GM21723 (cell line): ENCODE results near the gene STARD10.

ENCODE experiments used
- ATAC-seq: cut with Tn5 transposase; IDR thresholded peaks from one replicate; pipeline ENCODE4 v1.9.1; 2021; ENCODE audit warnings: mild to moderate bottlenecking, moderate library complexity; ENCODE audit not compliant: unreplicated experiment

STARD10 gene

GRCh38 chr11:72781313-72782080, 12.3 kb downstream of the STARD10 start:
- ATAC-seq = peak; percentile 57

- ATAC-seq = no peak
Measured at GRCh38 chr11:72781063-72781312, 12.9 kb downstream of the STARD10 start.

GRCh38 chr11:72780296-72781062, 13.4 kb downstream of the STARD10 start:
- ATAC-seq = no peak

DNA sequence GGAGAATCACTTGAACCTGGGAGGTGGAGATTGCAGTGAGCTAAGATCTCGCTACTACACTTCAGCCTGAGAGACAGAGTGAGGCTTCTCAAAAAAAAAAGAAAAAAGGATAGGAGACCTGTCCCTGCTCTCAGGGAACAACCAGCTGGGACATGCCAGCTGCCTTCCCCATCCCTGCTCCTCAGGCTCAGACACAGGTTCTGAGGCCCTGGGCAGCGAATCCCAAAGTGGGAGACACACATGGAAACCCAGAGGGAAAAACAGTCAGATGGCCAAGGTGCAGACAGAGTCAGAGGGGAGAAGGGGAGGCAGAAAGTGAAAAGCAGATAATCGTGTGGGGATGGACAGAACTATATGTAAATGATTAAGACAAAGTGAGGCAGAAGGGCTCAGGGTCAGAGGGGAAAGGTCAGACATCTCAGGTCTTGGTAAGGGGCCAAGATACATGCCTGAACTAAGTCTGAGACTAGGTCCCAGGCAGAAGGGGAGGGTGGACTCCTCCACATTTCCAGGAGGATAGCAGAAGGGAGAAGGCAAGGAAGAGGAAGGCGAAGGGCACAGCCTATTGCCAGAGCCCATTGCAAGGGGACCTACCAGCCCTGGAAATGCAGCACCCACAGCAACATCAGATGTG, 14.2 kb downstream of the STARD10 start:
- no peak for ATAC-seq

DNA sequence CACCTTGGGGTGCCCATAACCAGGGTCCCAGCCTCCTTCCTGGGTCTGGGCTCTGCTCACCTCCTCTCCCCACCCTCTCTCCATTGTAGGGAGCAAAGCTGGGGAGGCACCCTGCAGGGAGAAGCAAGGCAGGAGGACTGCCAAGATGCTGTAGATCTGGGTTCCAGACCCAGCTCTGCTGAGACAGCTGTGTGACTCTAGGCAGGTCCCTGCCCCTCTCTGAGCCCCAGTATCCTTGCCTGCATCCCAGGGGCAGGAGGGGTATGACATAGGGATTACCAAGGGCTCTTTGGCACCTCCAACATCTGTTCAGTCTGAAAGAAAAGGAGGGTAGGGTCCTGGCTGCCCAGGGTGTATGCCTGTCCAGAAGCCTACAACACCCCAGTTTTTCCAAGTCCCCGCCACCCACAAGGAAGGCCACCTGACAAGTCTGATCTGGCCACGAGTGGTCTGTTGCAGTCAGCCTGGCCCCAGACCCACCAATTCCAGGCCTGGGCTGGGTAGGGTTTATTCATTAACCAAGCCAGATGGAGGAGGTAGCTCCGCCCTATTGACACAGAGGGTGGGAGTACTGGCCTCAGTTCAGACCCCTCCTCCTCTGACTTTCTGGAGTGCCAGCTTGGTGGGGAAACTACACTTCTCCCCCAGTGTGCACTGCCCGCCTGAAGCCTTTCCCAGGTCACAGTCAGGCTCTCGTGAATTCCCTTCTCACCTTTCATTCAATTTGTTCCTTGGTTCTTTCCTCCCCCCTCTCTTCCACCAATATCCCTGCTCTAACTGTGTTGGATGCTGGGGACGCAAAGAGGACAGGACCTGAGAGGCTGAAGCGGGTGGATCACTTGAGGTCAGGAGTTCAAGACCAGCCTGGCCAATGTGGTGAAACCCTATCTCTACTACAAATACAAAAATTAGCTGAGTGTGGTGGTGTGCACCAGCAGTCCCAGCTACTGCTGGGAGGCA, 15.0 kb downstream of the STARD10 start:
- no peak for ATAC-seq

- no peak for ATAC-seq
Measured at GRCh38 chr11:72777755-72778278, 16.0 kb downstream of the STARD10 start.

- no peak for ATAC-seq
Measured at GRCh38 chr11:72776844-72777754, 16.7 kb downstream of the STARD10 start.

GRCh38 chr11:72776117-72776843, 17.6 kb downstream of the STARD10 start:
- no peak for ATAC-seq

DNA sequence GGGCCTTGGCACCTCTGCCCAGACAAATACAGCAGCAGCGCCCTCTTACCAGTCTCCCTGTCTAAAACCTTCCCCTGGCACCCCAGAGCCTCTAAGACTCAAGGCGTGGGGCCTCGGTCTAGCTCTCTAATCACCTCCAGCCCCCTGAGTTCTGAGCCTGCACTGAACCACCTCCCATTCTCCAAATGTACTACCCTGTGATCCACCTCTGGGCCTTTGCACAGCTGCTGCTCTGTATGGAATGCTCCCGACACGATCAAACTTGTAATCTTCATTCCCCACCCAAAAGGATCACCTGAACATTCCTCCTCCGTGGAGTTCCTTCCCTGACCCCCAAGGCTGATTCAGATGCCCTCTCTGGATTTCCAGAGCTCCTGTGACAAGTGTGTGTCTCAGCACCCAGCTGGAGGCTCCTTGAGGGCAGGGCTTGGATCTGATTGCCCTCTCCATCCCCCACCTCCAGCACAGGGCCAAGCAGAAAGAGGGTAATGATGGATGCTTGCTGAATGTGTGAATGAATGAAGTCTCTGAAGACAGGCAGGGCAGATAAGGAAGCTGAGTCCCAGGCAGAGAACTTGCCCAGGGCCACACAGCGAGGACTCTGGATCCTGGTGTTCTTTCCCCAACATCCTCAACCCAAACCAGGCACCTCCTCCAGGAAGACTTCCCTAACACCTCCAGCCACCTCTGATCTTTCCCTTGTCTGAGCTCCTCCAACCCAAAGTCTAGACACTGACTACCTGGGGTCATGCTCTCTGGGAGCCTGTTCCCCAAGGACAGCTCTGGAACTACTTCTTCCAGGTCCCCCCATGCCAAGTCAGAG, 18.3 kb downstream of the STARD10 start:
- ATAC-seq = no peak

DNA sequence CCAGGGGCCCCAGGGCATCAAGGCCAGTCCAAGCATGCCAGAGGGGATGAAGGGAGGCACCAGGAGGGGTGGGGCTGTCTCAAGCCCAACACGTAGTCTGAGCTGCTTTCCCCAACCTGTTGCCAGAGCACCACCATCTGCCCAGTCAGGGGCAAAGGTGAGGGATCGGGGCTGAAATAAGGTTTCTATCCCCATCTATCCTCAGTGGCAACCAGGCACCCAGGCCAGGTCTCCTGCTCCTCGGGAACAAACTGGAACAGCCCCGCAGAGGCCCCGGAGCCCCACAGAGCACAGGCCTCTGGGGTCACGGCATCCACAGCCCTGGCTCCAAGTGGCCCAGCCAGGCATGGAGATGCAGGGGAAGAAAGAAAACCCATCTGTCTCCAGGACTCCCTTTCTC, 19.3 kb downstream of the STARD10 start:
- no peak for ATAC-seq

- no peak for ATAC-seq
Measured at GRCh38 chr11:72773696-72774095, 20.2 kb downstream of the STARD10 start.

DNA sequence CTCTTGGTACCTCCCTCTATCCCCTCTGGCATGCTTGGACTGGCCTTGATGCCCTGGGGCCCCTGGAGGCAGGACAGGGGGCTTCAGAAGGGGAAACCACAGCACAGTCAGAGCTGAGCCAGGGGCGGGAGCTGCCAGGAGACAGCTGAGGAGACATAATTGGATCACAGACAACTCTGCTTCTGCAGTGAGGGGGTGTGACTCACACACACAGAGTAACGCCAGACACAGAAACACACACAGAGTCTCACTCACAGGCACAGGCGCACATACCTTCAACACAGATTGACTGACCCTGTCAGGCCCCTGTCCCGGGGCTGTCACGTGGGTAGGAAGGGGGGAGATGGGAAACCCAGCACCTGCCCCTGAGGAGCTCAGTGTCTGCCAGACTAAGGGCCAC, 20.6 kb downstream of the STARD10 start:
- no peak for ATAC-seq

- ATAC-seq = no peak
Measured at GRCh38 chr11:72772059-72772458, 21.8 kb downstream of the STARD10 start.

- ATAC-seq = no peak
Measured at GRCh38 chr11:72771507-72771906, 22.3 kb downstream of the STARD10 start.

GRCh38 chr11:72770799-72771198, 23.0 kb downstream of the STARD10 start:
- ATAC-seq = no peak

- ATAC-seq = no peak
Measured at GRCh38 chr11:72769680-72770079, 24.2 kb downstream of the STARD10 start.

DNA sequence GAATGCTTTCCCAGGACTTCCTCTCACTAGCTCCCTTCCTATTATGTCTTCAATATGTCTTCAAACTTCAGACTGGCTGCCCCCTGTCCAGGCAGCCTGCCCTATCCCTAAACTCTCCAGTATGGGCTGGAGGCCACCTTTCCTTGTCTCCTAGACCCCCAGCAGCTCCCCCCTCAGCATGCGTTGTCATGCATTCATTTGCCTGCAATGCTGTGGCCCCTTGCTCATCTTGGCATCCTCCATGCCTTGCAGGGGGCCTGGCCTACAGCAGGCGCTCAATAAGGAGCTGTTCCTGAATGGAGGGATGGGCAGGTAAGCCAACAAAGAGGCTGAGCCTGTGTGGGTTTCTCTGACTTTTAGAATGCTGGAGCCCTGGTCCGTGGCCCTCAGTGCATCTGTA, 25.3 kb downstream of the STARD10 start:
- ATAC-seq = no peak
